K562 (cell line): ENCODE results near the gene TBC1D5. TPM values are rescaled to one million over a fixed set of nuclear protein-coding genes. Genes with fewer than 3 reads are reported as not detected.

ENCODE experiments used
- ARHGAP35 ChIP-seq: fragments of 450-650 bp; IDR thresholded peaks from 2 replicates; pipeline ENCODE4 v1.6.1; 2018; ENCODE audit not compliant: partially characterized antibody
- ARID2 ChIP-seq: fragments of 450-650 bp; IDR thresholded peaks from 2 replicates; pipeline ENCODE4 v1.6.1; 2017; ENCODE audit warnings: antibody characterized with exemption, mild to moderate bottlenecking
- ARNT ChIP-seq, 2 experiments: fragments of 450-650 bp; IDR thresholded peaks; 2 replicates each; pipeline ENCODE4 v1.6.1; 2016; ENCODE audit warnings: mild to moderate bottlenecking in 1 of 2
- C11orf30 ChIP-seq: fragments of 450-650 bp; IDR thresholded peaks from 2 replicates; pipeline ENCODE4 v1.6.1; 2016; ENCODE audit warnings: low read depth, mild to moderate bottlenecking
- CBX3 ChIP-seq, 2 experiments: IDR thresholded peaks; 1 replicate in 1 of 2; 2 replicates in 1 of 2; pipeline ENCODE4 v1.6.1; 2012; ENCODE audit warnings: inconsistent platforms in 2 of 2, low read length in 2 of 2, borderline replicate concordance in 1 of 2, control low read depth in 1 of 2
- CEBPG ChIP-seq, 3 experiments: fragments of 200-800 bp in 1 of 3; sonication (Bioruptor generic) in 1 of 3; sonication (generic) in 1 of 3; formaldehyde crosslinking in 1 of 3; IDR thresholded peaks in 2 of 3; conservative IDR thresholded peaks in 1 of 3; 2 replicates each; pipeline versions ENCODE4 v1.6.1 to v1.8.0; 2016 to 2022; ENCODE audit warnings: missing compliant biosample characterization in 2 of 3, missing genetic modification characterization in 2 of 3, mild to moderate bottlenecking in 1 of 3, missing genetic modification reagents in 1 of 3
- CREB1 ChIP-seq, 2 experiments: sonication (generic) in 1 of 2; formaldehyde crosslinking in 1 of 2; IDR thresholded peaks; 2 replicates each; pipeline versions ENCODE4 v1.6.1 to v1.8.0; 2012 to 2022; ENCODE audit warnings: inconsistent platforms in 1 of 2, mild to moderate bottlenecking in 1 of 2, missing genetic modification reagents in 1 of 2, moderate library complexity in 1 of 2
- CREM ChIP-seq: IDR thresholded peaks from 2 replicates; pipeline ENCODE4 v1.6.1; 2014; ENCODE audit warnings: antibody characterized with exemption, low read depth
- EHMT2 ChIP-seq: fragments of 450-650 bp; IDR thresholded peaks from 2 replicates; pipeline ENCODE4 v1.6.1; 2018; ENCODE audit warnings: antibody characterized with exemption
- ELF4 ChIP-seq: fragments of 450-650 bp; formaldehyde crosslinking; IDR thresholded peaks from 2 replicates; pipeline ENCODE4 v1.4.0; 2022; ENCODE audit warnings: missing genetic modification characterization
- GTF2B ChIP-seq: IDR thresholded peaks from 2 replicates; pipeline ENCODE4 v1.6.1; 2011; ENCODE audit not compliant: insufficient read length; ENCODE audit errors: extremely low read depth
- JUND ChIP-seq, 2 experiments: IDR thresholded peaks; 2 replicates in 1 of 2; 3 replicates in 1 of 2; pipeline ENCODE4 v1.6.1; 2011; ENCODE audit warnings: borderline replicate concordance in 2 of 2, low read depth in 2 of 2, low read length in 2 of 2, improper control_type of control experiment in 1 of 2, missing biosample characterization in 1 of 2, missing genetic modification characterization in 1 of 2, missing genetic modification reagents in 1 of 2
- KDM1A ChIP-seq, 2 experiments: fragments of 450-650 bp; IDR thresholded peaks; 2 replicates each; pipeline ENCODE4 v1.6.1; 2016; ENCODE audit warnings: mild to moderate bottlenecking in 2 of 2
- NR2C1 ChIP-seq, 2 experiments: fragments of 450-650 bp; IDR thresholded peaks; 2 replicates each; pipeline ENCODE4 v1.6.1; 2017; ENCODE audit warnings: mild to moderate bottlenecking in 2 of 2, antibody characterized with exemption in 1 of 2, inconsistent platforms in 1 of 2, missing compliant biosample characterization in 1 of 2, missing genetic modification characterization in 1 of 2
- SMAD2 ChIP-seq: fragments of 150-350 bp; IDR thresholded peaks from 2 replicates; pipeline ENCODE4 v1.6.1; 2014; ENCODE audit warnings: low read depth, mild to moderate bottlenecking, low read length
- ZNF133 ChIP-seq: fragments of 250-450 bp; sonication (Bioruptor Pico); IDR thresholded peaks from 2 replicates; pipeline ENCODE4 v1.4.0; 2020; ENCODE audit warnings: mild to moderate bottlenecking
- ZNF253 ChIP-seq: fragments of 250-450 bp; sonication (Bioruptor Pico); conservative IDR thresholded peaks from 2 replicates; pipeline ENCODE4 v1.6.1; 2021; ENCODE audit warnings: mild to moderate bottlenecking
- polyA plus RNA-seq, 8 experiments: library from polyadenylated mRNA; depleted of rRNA in 4 of 8; stranded (reverse) in 5 of 8; unstranded in 3 of 8; fragments of >200 nt; fragmentation: Nextera tagmentation in 2 of 8; fragmentation: Illumina TruSeq in 1 of 8; extraction: Ambion mirVana in 2 of 8; extraction: Trizol in 1 of 8; gene quantifications; 2 replicates each; pipeline versions ENCODE4 v1.2.1 to v1.2.3, GENCODE V29; 2011 to 2014; ENCODE audit warnings: inconsistent platforms in 1 of 8, missing spikeins in 1 of 8
- total RNA-seq, 7 experiments: library from RNA; depleted of rRNA in 6 of 7; stranded (reverse); fragments of >200 nt in 6 of 7; fragmentation: Illumina TruSeq in 2 of 7; extraction: Trizol in 2 of 7; gene quantifications; 2 replicates each; pipeline versions ENCODE4 v1.2.1 to v1.2.3, GENCODE V29; 2011 to 2021; ENCODE audit warnings: low replicate concordance in 1 of 7
- TF ChIP-seq, protein P1 (sequence below): fragments of 450-650 bp; IDR thresholded peaks from 2 replicates; pipeline ENCODE4 v1.6.1; 2017; ENCODE audit warnings: antibody characterized with exemption
- TF ChIP-seq, protein P2 (sequence below): fragments of 250-450 bp; sonication (Bioruptor Pico); IDR thresholded peaks from 2 replicates; pipeline ENCODE4 v1.8.0; 2022; ENCODE audit warnings: moderate library complexity, mild to moderate bottlenecking, inconsistent platforms
- TF ChIP-seq, protein P3 (sequence below): fragments of 250-450 bp; sonication (Bioruptor Pico); IDR thresholded peaks from 2 replicates; pipeline ENCODE4 v1.4.0; 2020; ENCODE audit warnings: mild to moderate bottlenecking, moderate library complexity

Gene TBC1D5
- total and polyA plus RNA-seq, 9 of the 15 experiments (the other 6 are each of a cell fraction or from before 2014, with no cell fraction given), result 2.9 to 38.1 (median 25.6) TPM

DNA sequence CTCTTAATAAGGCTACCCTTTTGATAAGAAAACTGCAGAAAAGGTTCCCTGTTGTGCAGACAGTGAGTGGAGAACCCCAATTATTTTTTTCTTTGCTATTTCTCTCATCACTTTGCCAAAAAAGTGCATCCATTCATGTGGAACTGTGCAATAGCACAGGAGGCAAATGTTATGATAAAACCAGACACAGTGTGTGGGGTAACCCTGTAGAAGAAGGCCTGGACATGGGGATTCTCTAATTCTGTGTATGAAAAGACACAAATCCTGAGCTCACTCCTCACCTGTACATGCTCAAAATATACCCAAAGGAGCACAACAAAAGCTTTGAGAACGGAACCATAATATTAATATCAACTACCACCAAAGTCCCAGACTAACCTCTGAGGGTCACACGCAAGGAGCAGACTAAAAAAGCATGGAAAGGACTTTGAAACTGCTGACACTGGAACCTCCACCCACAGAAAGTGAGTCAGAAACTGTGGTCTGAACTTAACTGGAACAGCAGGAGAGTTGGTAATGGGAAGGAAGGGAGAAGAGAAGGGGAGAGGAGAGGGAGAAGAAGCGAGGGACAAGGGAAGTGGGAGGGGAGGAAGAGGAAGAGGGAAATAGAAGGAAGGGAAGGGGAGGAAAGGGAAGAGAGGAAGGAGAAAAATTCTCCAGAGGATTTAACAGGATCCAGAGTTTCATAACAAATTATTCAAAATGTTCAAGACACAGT, 299.9 kb downstream of the TBC1D5 start (continued):
- TF ChIP-seq SMAD2 (no peak), CREM (0 out of 2 replicates have a peak, but pooled peaks have one; percentile 24), ZNF253 (CRISPR knock-in tag) (no peak), NR2C1 (IDR thresholded peaks at IDR 0.05) (peak; percentile 54), NR2C1 (tag; IDR thresholded peaks at IDR 0.05) (0 out of 2 replicates have a peak, but pooled peaks have one; percentile 37), CBX3 (IDR thresholded peaks at IDR 0.05; ENCODE audit: borderline replicate concordance in 1 of 2, low read length in 2 of 2) (peak in 1 of 2 experiments; percentile 75; a peak in 1 of 3 replicates), CEBPG (CRISPR knock-in tag; IDR thresholded peaks at IDR 0.05) (no peak), CEBPG (tag; conservative IDR thresholded peaks at IDR 0.05 in 1 of 2, IDR thresholded peaks at IDR 0.05 in 1 of 2) (no peak), C11orf30 (peak; percentile 77), GTF2B (no peak), CREB1 (IDR thresholded peaks at IDR 0.05) (no peak), CREB1 (CRISPR knock-in tag; IDR thresholded peaks at IDR 0.05) (peak; percentile 56; the same call in 1 of the 2 replicates), ELF4 (peak; percentile 95), ARNT (IDR thresholded peaks at IDR 0.05) (0 out of 4 replicates have a peak, but pooled peaks have one; percentile 69 to 74), ARID2 (0 out of 2 replicates have a peak, but pooled peaks have one; percentile 61), ARHGAP35 (peak; percentile 58), JUND (IDR thresholded peaks at IDR 0.05; ENCODE audit: borderline replicate concordance, low read depth, low read length) (0 out of 2 replicates have a peak, but pooled peaks have one; percentile 14), JUND (tag; IDR thresholded peaks at IDR 0.05; ENCODE audit: borderline replicate concordance, low read depth, low read length) (peak; percentile 45; the same call in 2 of the 3 replicates), KDM1A (IDR thresholded peaks at IDR 0.05) (peak in 1 of 2 experiments; percentile 29; a peak in 1 of 4 replicates), EHMT2 (peak; percentile 83), ZNF133 (CRISPR knock-in tag) (no peak)
- TF ChIP-seq, protein P1, sequence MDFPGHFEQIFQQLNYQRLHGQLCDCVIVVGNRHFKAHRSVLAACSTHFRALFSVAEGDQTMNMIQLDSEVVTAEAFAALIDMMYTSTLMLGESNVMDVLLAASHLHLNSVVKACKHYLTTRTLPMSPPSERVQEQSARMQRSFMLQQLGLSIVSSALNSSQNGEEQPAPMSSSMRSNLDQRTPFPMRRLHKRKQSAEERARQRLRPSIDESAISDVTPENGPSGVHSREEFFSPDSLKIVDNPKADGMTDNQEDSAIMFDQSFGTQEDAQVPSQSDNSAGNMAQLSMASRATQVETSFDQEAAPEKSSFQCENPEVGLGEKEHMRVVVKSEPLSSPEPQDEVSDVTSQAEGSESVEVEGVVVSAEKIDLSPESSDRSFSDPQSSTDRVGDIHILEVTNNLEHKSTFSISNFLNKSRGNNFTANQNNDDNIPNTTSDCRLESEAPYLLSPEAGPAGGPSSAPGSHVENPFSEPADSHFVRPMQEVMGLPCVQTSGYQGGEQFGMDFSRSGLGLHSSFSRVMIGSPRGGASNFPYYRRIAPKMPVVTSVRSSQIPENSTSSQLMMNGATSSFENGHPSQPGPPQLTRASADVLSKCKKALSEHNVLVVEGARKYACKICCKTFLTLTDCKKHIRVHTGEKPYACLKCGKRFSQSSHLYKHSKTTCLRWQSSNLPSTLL, result 0 out of 2 replicates have a peak, but pooled peaks have one; percentile 21
- TF ChIP-seq, protein P2, sequence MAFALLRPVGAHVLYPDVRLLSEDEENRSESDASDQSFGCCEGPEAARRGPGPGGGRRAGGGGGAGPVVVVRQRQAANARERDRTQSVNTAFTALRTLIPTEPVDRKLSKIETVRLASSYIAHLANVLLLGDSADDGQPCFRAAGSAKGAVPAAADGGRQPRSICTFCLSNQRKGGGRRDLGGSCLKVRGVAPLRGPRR (CRISPR knock-in tag), result no peak
- TF ChIP-seq, protein P3, sequence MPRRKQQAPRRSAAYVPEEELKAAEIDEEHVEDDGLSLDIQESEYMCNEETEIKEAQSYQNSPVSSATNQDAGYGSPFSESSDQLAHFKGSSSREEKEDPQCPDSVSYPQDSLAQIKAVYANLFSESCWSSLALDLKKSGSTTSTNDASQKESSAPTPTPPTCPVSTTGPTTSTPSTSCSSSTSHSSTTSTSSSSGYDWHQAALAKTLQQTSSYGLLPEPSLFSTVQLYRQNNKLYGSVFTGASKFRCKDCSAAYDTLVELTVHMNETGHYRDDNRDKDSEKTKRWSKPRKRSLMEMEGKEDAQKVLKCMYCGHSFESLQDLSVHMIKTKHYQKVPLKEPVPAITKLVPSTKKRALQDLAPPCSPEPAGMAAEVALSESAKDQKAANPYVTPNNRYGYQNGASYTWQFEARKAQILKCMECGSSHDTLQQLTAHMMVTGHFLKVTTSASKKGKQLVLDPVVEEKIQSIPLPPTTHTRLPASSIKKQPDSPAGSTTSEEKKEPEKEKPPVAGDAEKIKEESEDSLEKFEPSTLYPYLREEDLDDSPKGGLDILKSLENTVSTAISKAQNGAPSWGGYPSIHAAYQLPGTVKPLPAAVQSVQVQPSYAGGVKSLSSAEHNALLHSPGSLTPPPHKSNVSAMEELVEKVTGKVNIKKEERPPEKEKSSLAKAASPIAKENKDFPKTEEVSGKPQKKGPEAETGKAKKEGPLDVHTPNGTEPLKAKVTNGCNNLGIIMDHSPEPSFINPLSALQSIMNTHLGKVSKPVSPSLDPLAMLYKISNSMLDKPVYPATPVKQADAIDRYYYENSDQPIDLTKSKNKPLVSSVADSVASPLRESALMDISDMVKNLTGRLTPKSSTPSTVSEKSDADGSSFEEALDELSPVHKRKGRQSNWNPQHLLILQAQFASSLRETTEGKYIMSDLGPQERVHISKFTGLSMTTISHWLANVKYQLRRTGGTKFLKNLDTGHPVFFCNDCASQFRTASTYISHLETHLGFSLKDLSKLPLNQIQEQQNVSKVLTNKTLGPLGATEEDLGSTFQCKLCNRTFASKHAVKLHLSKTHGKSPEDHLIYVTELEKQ (CRISPR knock-in tag), result no peak
